Tibial artery (tissue), 4 donors: ENCODE results near the gene CHN1.

Experiments
- DNase-seq, 2 donors: peaks; one replicate each; pipeline ENCODE4 v3.0.0-alpha.2; 2019
- H3K27ac ChIP-seq, 2 donors: fragments of 200-600 bp; sonication (generic) in 1 of 2; 1 replicate in 1 of 2; 2 replicates in 1 of 2; pipeline ENCODE4 v1.5.1; 2018 to 2019; ENCODE audit warnings: mild to moderate bottlenecking in 1 of 2
- H3K27me3 ChIP-seq, 2 donors: fragments of 200-600 bp; sonication (generic) in 1 of 2; one replicate each; pipeline versions ENCODE4 v1.5.1 to v1.6.0; 2016 to 2019
- H3K36me3 ChIP-seq, 3 donors: fragments of 200-600 bp; sonication (generic) in 2 of 3; one replicate each; pipeline ENCODE4 v1.5.1; 2016 to 2019; ENCODE audit warnings: mild to moderate bottlenecking in 2 of 3
- H3K4me1 ChIP-seq, 4 donors: fragments of 200-600 bp; sonication (generic) in 2 of 4; 1 replicate in 3 of 4; 2 replicates in 1 of 4; pipeline ENCODE4 v1.5.1; 2016 to 2019
- H3K4me3 ChIP-seq, 2 donors: fragments of 200-600 bp; sonication (generic) in 1 of 2; 1 replicate in 1 of 2; 2 replicates in 1 of 2; pipeline ENCODE4 v1.5.1; 2018 to 2019; ENCODE audit warnings: mild to moderate bottlenecking in 2 of 2
- H3K9me3 ChIP-seq, 3 donors: fragments of 200-600 bp; sonication (generic) in 1 of 3; one replicate each; pipeline ENCODE4 v1.5.1; 2016 to 2019
- CTCF ChIP-seq, 2 experiments: fragments of 200-600 bp in 1 of 2; fragments of 450-650 bp in 1 of 2; IDR thresholded peaks; one replicate each; pipeline ENCODE4 v1.5.1; 2017 to 2019; ENCODE audit warnings: antibody characterized with exemption in 2 of 2, mild to moderate bottlenecking in 1 of 2, moderate library complexity in 1 of 2
- intact Hi-C: fragments of 100-400 bp; cut with DNase I; formaldehyde crosslinking; loops from one replicate; pipeline ENCODE4 v1.15.0; 2023; ENCODE audit warnings: low total_unique reads

The CHN1 gene

GRCh38 chr2:175039031-175039430 lies 33.9 kb upstream of the CHN1 start:
- Histone ChIP-seq H3K27ac (no peak overlapping the region), H3K36me3 (no peaks in the 10 kb centered on the region), H3K4me3 (no peak overlapping the region), H3K27me3 (no peaks in the 10 kb centered on the region), H3K9me3 (no peaks in the 10 kb centered on the region), H3K4me1 (no peaks in the 10 kb centered on the region)
- no peak for TF ChIP-seq CTCF (IDR thresholded peaks at IDR 0.05)
- no peak for DNase-seq
- intact Hi-C loops, result loop anchor here (10.0 kb wide), 1 partner anchor 136 kb away; no protein-coding TSS in a partner anchor

GRCh38 chr2:175037941-175038340 lies 32.8 kb upstream of the CHN1 start:
- H3K27ac ChIP-seq, result no peak overlapping the region
- no peaks in the 10 kb centered on the region for H3K36me3 ChIP-seq
- intact Hi-C loops, result loop anchor here (10.0 kb wide), 1 partner anchor 137 kb away; no protein-coding TSS in a partner anchor
- H3K4me3 ChIP-seq, result no peak overlapping the region
- H3K9me3 ChIP-seq, result no peaks in the 10 kb centered on the region
- DNase-seq, result no peak
- H3K27me3 ChIP-seq, result no peaks in the 10 kb centered on the region
- no peaks in the 10 kb centered on the region for H3K4me1 ChIP-seq
- TF ChIP-seq CTCF (IDR thresholded peaks at IDR 0.05), result no peak

GRCh38 chr2:175036582-175037018 lies 31.4 kb upstream of the CHN1 start:
- DNase-seq, result no peak
- no peaks in the 10 kb centered on the region for H3K36me3 ChIP-seq
- peak; percentile 36 to 46 for TF ChIP-seq CTCF (IDR thresholded peaks at IDR 0.05)
- no peaks in the 10 kb centered on the region for H3K9me3 ChIP-seq
- intact Hi-C loops, result loop anchor here (10.0 kb wide), 1 partner anchor 138 kb away; no protein-coding TSS in a partner anchor
- no peaks in the 10 kb centered on the region for H3K27me3 ChIP-seq
- no peaks in the 10 kb centered on the region for H3K4me1 ChIP-seq
- H3K27ac ChIP-seq, result no peak overlapping the region
- H3K4me3 ChIP-seq, result no peak overlapping the region

GRCh38 chr2:175035806-175036205 lies 30.6 kb upstream of the CHN1 start:
- H3K4me1 ChIP-seq, result no peaks in the 10 kb centered on the region
- no peaks in the 10 kb centered on the region for H3K27me3 ChIP-seq
- intact Hi-C loops, result loop anchor here (10.0 kb wide), 1 partner anchor 139 kb away; no protein-coding TSS in a partner anchor
- DNase-seq, result no peak
- H3K36me3 ChIP-seq, result no peaks in the 10 kb centered on the region
- H3K4me3 ChIP-seq, result no peak overlapping the region
- H3K27ac ChIP-seq, result no peak overlapping the region
- H3K9me3 ChIP-seq, result no peaks in the 10 kb centered on the region
- TF ChIP-seq CTCF (IDR thresholded peaks at IDR 0.05), result no peak

- H3K9me3 ChIP-seq, result no peaks in the 10 kb centered on the region
- no peaks in the 10 kb centered on the region for H3K27me3 ChIP-seq
- intact Hi-C loops, result loop anchor here (10.0 kb wide), 1 partner anchor 140 kb away; no protein-coding TSS in a partner anchor
- H3K4me1 ChIP-seq, result peaks cover 0 to 3% (median 0%) of the 10 kb centered on the region in 4 donors
- H3K27ac ChIP-seq, result no peak overlapping the region
- DNase-seq, result no peak
- no peaks in the 10 kb centered on the region for H3K36me3 ChIP-seq
- no peak for TF ChIP-seq CTCF (IDR thresholded peaks at IDR 0.05)
- no peak overlapping the region for H3K4me3 ChIP-seq
These were observed 29.5 kb upstream of the CHN1 start for GRCh38 chr2:175034716-175035115.
